GM19324 (cell line): ENCODE measurements around the gene FPR1.

Source experiments
- ATAC-seq: cut with Tn5 transposase; IDR thresholded peaks from one replicate; pipeline ENCODE4 v1.9.1; 2021; ENCODE audit warnings: mild to moderate bottlenecking, moderate library complexity; ENCODE audit not compliant: unreplicated experiment, low FRiP score

FPR1 gene

GRCh38 chr19:51751655-51752054 lies at the start of gene FPR1:
Gene FPR1, minus strand, starts transcription at chr19:51751878. Its CDS starts 4,884 bp downstream, at chr19:51746994.
- no peak for ATAC-seq

DNA sequence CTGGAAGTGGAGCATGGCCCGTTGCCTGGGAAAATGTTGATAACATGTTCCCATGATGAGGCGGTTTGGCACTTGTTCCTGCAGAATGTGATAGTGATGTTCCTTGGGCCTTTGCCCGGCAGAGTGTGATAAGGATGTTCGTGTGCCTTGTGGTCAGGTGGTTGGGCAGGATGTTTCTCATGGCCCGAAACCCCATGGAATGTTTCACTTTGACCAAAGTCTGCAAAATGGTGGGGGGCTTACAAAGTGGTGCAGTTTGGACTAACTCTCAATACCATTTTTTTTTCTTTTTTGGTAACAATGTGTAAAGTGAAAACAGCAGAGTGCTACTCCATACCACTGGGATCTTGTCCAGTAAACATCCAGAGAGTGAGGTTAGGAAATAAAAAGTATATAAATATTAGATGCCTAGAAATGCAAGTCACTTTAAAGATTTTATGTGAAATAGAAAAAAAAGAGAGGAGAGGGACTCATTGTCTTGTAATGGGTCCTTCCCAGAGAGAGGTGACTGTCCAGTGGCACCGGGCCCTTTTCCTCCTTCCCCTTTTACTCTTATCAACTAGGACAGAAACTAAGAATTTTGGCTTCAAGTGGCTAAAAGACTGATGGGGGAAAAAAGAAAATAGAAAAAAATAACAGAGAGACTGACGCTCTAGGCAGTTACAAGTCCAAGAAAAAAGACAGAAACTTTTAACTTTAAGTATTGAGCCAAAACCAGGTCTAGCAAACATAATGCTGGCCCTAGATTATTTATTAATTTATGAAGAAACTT lies 49.0 kb upstream of the FPR1 start:
- no peak for ATAC-seq

- no peak for ATAC-seq
Observed at GRCh38 chr19:51799774-51800472, 48.2 kb upstream of the FPR1 start.

GRCh38 chr19:51799034-51799773 lies 47.5 kb upstream of the FPR1 start:
- no peak for ATAC-seq

DNA sequence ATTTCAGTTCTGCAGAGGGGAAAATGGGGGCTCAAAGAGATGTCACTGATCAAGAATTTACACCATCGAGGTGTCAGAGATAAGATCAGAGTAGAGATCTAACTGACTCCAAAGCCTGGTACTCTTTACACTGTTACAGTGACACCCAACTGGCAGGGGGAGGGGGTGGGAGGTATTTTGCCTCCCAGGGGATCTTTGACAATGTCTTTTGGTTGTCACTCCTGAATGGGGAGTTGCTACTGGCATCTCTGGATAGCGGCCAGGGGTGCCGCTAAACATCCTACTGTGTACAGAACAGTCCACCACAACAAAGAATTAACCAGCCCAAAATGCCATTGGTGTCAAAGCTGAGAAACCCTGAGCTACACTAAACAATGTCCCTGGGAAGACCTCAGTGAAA lies 46.4 kb upstream of the FPR1 start:
- ATAC-seq = no peak

DNA sequence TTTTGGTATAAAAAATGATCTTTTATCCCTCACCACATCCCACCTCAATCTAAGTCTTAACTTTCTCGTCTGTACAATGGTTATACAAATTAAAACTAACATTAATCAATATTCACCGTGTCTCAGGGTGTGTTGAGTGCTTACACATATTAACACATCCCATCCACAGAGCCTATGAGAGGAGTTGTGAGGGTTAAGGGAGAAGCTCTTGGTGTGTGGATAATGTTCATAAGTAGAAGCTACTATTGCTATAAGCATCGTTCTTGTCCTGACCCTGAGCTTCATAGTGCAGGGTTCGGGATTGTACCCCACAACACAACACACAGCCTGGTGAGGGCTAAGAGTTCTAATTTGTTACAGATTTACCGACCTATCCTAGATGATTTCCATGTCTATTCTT lies 45.8 kb upstream of the FPR1 start:
- no peak for ATAC-seq

DNA sequence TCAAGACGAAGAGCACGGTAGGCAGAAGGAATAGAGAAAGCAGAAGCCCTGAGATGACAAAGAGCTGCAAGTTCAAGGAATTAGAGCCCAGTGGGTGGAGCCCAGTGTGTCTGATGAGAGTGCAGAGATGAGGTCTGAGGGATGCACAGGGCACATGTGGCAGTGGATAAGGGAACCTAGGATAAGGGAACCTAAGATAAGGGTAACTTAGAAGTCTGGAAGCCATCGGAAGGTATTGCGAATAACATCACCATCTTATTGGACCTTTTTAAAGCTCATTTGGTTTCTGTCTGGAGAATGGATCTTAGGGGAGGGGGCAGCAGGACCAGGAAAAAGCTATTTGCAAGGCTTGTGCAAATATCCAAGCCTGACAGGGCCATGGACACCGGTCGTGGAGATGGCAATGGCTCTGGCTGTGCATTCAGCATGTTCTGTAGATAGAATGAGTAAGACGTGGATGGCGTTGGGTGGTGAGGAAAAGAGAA lies 44.6 kb upstream of the FPR1 start:
- no peak for ATAC-seq

DNA sequence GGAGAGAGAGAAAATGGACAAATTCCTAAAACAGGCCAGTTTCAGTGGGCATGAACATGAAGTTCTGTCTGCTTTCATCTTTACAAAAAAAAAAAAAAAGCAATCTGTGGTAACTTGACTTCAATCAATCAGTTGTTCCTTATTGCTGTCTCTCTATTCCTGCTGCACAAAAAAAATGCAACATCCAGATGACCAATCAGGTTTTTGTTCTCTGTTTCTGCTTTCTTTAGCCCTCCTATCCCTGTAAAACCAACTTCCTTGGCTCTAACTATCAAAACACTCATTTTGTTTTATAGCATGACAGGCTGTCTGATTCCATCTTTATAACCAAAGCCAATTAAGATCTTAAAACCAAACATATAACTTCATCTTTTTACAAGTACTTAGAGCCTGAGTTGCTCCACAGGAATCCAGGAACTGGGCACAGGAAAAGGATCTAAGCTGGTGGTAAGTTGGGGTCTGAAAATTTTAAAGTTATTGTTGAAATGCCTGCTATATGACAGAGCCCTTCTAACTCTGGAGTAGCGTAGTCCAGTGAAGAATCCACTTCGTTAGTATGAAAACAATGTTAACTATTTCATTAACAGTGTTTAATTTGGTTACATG lies 43.3 kb upstream of the FPR1 start, which contains the start of gene FPR3:
TSS of gene FPR3 (plus strand) at position 273 of the 606 bp plus-strand sequence. CDS start 28,592 bp downstream, outside the sequence.
- no peak for ATAC-seq

DNA sequence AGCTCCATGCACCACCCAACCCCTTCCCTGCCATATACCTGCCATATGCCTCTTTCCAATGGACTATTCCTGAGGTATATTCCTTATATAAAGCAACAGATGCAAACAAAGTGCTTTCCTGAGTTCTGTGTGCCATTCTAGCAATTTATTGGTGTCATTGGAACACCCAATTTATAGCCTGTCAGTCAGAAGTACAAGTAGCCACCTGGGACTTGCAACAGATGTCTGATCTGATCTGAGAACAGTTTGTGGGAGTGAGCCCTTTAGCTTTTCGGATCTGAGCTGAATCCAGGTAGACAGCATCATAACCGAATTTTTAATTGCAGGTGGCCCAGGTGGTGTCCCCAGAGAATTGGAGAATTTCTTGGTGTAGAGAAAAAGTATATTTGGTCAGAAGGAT lies 42.3 kb upstream of the FPR1 start:
- no peak for ATAC-seq

DNA sequence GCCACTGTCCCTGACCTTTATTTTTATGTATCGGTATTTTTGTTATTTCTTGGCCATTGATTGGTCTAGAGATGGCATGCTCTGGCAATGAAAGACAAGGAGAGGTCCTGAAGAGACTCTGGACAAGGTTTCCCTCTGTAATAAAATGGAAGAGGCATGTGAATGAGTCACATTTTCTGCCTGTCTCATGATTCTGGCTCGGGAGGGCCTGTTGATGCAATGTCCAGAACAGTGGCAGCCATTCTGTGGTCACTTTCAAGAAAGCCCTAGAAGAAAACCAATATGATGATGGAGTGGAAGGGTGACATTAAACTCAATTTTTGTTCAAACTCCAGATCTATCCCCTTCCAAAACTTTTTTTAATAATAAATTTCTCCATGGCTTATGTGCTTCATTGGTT lies 41.3 kb upstream of the FPR1 start:
- no peak for ATAC-seq

DNA sequence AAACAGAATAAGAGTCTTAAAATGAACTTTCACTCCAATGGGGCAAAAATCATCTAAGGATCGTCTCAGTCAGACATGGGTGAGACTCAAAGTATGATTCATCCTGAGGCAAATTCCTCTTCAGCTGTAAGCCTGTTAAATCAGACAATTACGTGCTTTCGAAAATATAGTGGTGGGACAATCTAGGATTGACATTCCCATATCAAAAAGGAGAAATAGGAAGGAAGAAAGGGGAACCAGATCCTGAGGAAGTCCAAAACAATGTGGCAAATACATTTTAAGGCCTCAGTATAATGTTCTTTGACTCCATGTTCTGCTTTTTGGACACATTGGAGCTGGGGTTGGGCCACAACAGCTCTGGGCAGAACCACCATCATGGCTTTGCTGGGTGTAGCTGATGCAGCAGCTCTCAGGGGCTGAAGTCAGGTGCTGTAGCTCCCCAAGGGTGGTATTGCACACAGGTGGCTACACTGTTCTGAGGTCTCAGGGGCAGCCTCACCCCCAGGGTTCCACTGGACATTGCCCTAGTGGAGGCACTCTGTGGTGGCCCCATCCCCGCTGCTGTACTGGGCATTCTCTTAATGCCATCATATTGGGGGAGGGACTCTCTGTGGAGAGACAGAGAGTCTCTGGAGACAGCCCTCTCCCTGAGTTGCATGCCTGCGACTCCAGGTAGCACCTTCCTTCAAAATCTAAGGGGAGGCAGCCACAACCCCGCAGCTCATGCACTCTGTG lies 37.5 kb upstream of the FPR1 start:
- no peak for ATAC-seq

- ATAC-seq = no peak
Observed at GRCh38 chr19:51788029-51788428, 36.4 kb upstream of the FPR1 start.

DNA sequence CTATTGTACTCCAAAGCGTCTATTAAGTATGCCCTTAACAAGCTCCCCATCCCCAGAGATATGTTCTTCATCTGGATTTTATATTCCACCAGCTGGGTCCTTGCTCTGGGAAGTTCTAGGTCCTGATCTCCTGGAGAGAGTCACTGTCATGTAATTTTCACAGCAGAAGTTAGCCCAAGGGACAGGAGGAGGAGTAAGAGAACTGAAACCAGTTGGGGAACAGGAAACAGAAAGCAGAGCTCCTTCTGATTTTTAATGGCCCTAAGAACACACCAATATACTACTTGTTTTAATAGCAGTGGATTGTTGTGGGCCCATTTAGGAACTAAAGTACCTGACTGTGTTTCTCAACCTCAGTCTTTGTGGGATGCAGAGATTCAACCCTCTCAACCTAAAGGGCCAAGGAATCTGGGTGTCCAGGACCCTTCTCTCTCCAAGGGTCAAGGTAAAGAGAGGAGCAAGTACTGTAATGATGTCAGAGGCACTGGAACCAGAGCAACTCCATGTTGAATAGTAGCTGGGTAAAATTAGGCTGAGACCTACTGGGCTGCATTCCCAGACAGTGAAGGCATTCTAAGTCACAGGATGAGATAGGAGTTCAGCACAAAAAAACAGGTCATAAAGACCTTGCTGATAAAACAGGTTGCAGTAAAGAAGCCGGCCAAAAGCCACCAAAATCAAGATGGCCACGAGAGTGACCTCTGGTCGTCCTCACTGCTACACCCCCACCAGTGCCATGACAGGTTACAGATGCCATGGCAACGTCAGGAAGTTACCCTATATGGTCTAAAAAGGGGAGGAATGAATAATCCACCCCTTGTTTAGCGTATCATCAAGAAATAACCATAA lies 35.2 kb upstream of the FPR1 start:
- no peak for ATAC-seq

GRCh38 chr19:51784922-51785690 lies 33.4 kb upstream of the FPR1 start:
- no peak for ATAC-seq

DNA sequence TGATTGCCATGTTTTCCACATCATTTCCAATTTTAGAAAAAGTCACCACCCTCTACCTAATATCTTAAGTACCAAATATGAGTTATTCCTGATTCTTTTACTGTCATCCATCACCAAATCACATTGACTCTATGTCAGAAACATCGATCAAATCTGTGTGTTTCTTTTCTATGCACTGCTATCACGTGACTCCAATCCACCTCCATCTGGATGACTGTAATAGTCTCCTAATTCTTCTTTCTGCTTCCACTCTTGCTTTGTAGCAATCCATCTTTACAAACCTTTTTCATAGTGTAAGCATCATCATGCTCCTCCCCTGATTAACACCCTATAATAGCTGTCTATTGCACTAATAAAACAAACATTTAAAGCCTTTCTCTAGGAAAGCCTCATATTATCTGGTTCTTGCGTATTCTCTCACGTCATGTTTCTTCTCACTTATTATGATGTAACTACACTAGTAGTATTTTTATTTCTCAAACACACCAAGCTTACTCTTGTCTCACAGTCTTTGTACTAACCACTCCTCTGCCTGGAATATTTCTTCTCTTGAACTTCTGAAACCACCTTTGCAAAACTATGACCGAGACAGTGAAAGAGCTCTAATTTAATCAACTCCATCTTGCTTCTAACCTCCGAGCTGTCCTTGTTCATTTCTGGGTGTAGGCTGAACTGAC lies 32.6 kb upstream of the FPR1 start:
- ATAC-seq = no peak

DNA sequence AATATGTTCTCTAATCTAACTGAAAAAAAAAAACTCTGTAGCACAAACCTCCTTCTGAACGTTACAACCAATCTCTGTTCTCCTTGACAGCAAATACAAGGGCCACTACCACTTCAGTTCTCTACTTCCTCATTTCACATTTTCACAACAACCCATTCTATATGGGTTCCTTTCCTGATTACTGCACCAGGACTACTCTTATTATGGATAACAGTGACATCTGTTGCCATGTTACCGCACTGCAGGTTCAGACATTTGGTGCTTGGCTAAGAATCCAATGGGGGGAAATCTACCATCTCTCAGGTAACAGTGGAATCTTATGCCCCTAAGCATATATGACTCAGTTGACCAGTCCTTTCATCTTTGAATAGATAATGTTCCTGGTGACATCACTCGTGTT lies 31.7 kb upstream of the FPR1 start:
- no peak for ATAC-seq

DNA sequence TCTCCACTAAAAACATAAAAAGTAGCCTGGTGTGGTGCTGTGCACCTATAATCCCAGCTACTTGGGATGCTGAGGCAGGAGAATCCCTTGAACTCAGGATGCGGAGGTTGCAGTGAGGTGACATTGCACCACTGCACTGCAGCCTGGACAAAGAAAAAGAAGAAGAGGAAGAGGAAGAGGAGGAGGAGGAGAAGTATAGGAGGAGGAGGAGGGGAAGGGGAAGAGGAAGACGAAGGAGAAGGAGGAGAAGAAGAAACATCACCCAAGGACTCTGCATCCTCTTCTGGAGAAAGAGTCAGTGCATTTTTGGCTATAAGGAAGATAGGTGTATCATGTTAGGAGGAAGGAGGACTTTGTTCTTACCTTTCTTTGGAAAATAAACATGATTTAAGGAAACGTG lies 30.3 kb upstream of the FPR1 start:
- ATAC-seq = no peak

- no peak for ATAC-seq
Observed at GRCh38 chr19:51780270-51780669, 28.6 kb upstream of the FPR1 start.
